Measurements from ENCODE around the gene RAB4A.

Gene RAB4A

DNA sequence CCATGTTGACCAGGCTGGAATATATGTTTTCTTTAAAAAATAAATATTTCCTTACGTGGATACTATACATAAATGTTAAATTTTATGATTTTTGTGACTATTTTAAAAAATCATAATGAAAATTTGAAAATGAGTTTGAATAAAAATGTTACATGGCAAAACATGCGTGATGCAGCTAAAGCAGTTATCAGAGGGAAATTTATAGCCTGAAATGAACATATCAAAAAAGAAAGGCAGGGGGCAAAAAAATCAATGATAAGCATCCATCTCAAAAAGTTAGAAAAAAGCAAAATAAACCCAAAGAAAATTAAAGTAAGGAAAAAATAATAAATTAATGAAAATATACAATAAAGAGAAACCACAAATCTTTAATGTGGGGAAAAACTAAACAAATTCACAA, 63.4 kb downstream of the RAB4A start:
- Histone ChIP-seq H3K79me2 (ENCODE audit: insufficient read depth, low read length) (peaks cover 3% of the 10 kb centered on the region; the same call in 1 of the 2 replicates), H3K9ac (ENCODE audit: low read length) (no peak overlapping the region)

DNA sequence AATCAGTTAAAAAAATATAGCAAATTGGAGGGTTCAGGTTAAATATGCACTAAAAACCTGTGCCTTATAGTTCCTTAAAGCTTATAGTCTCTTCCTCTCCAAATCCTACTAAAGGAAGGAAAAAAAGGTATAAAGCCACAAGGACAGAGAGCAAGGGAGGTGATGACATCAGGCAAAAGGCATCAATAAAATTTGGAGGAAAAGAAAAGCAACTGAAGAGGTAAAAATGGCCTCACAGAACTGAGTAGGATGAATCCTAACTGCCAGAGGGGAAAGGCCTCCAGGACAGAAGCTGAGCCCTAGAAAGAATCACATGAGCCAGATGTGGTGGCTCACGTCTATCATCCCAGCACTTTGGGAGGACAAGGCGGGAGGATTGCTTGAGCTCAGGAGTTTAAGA, 63.8 kb downstream of the RAB4A start:
- no peak overlapping the region for H3K4me2 ChIP-seq (ENCODE audit: low read depth, low read length, poor library complexity, severe bottlenecking)
- no peaks in the 10 kb centered on the region for H3K9me2 ChIP-seq (replicated peaks; ENCODE audit: insufficient read depth, low read length)
- no peak for TF ChIP-seq EZH2phosphoT487 (conservative IDR thresholded peaks at IDR 0.05; ENCODE audit: low read length)
- TF ChIP-seq, protein P1, sequence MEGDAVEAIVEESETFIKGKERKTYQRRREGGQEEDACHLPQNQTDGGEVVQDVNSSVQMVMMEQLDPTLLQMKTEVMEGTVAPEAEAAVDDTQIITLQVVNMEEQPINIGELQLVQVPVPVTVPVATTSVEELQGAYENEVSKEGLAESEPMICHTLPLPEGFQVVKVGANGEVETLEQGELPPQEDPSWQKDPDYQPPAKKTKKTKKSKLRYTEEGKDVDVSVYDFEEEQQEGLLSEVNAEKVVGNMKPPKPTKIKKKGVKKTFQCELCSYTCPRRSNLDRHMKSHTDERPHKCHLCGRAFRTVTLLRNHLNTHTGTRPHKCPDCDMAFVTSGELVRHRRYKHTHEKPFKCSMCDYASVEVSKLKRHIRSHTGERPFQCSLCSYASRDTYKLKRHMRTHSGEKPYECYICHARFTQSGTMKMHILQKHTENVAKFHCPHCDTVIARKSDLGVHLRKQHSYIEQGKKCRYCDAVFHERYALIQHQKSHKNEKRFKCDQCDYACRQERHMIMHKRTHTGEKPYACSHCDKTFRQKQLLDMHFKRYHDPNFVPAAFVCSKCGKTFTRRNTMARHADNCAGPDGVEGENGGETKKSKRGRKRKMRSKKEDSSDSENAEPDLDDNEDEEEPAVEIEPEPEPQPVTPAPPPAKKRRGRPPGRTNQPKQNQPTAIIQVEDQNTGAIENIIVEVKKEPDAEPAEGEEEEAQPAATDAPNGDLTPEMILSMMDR (IDR thresholded peaks at IDR 0.05; ENCODE audit: insufficient read depth, low read length, poor library complexity, severe bottlenecking): no peak
- no peak overlapping the region for H3K27ac ChIP-seq (ENCODE audit: low read depth, low read length)
- no peaks in the 10 kb centered on the region for H3K27me3 ChIP-seq (ENCODE audit: low read length)
- no peaks in the 10 kb centered on the region for H4K20me1 ChIP-seq (ENCODE audit: low read depth, low read length)
- H3K79me2 ChIP-seq (ENCODE audit: insufficient read depth, low read length): peaks cover 3% of the 10 kb centered on the region; the same call in 1 of the 2 replicates
- H2AFZ ChIP-seq (ENCODE audit: low read depth, low read length, severe bottlenecking): no peak overlapping the region
- H3K4me3 ChIP-seq (ENCODE audit: insufficient read depth, low read length, poor library complexity, severe bottlenecking): no peak overlapping the region
- no peak overlapping the region for H3K9ac ChIP-seq (ENCODE audit: low read length)
- peaks cover 3% of the 10 kb centered on the region; the same call in 1 of the 2 replicates for H3K36me3 ChIP-seq (ENCODE audit: low read length)
- H3F3A ChIP-seq (ENCODE audit: insufficient read depth): no peaks in the 10 kb centered on the region
- H3K9me3 ChIP-seq (ENCODE audit: insufficient read depth, low read length): no peaks in the 10 kb centered on the region

More for the DNA sequence above, 63.4 kb downstream of the RAB4A start:
- Histone ChIP-seq H4K20me1 (ENCODE audit: low read depth, low read length) (no peaks in the 10 kb centered on the region), H3K9me2 (replicated peaks; ENCODE audit: insufficient read depth, low read length) (no peaks in the 10 kb centered on the region), H3F3A (ENCODE audit: insufficient read depth) (no peaks in the 10 kb centered on the region), H3K36me3 (ENCODE audit: low read length) (peaks cover 3% of the 10 kb centered on the region; the same call in 1 of the 2 replicates), H3K4me2 (ENCODE audit: low read depth, low read length, poor library complexity, severe bottlenecking) (no peak overlapping the region), H3K4me3 (ENCODE audit: insufficient read depth, low read length, poor library complexity, severe bottlenecking) (no peak overlapping the region), H2AFZ (ENCODE audit: low read depth, low read length, severe bottlenecking) (no peak overlapping the region), H3K27me3 (ENCODE audit: low read length) (no peaks in the 10 kb centered on the region), H3K9me3 (ENCODE audit: insufficient read depth, low read length) (no peaks in the 10 kb centered on the region), H3K27ac (ENCODE audit: low read depth, low read length) (no peak overlapping the region)
- TF ChIP-seq EZH2phosphoT487 (conservative IDR thresholded peaks at IDR 0.05; ENCODE audit: low read length): no peak
- TF ChIP-seq, protein P1 (IDR thresholded peaks at IDR 0.05; ENCODE audit: insufficient read depth, low read length, poor library complexity, severe bottlenecking): no peak

DNA sequence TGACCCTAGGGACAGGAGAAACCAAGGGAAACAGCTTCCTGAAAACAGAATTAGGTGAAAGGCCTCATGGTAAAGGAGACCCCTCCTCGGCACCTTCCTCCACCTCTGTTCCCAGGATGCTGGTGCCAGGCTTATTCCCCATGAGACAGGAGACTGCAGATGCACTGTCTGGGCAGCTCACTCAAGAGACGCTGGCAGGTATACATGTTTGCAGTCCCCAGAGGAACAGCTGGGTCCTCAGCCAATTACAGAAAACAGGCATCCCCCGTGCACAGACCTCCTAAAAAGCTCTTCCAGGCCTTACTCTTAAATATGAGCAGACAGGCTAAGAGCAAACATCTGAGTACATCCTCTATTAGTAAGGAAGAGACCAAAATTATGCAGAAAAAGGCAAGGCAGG, 65.4 kb downstream of the RAB4A start:
- peaks cover 3% of the 10 kb centered on the region; the same call in 1 of the 2 replicates for H3K79me2 ChIP-seq (ENCODE audit: insufficient read depth, low read length)
- no peak overlapping the region for H3K9ac ChIP-seq (ENCODE audit: low read length)
- TF ChIP-seq EZH2phosphoT487 (conservative IDR thresholded peaks at IDR 0.05; ENCODE audit: low read length): no peak
- TF ChIP-seq, protein P1 (IDR thresholded peaks at IDR 0.05; ENCODE audit: insufficient read depth, low read length, poor library complexity, severe bottlenecking): no peak
- no peaks in the 10 kb centered on the region for H3K9me3 ChIP-seq (ENCODE audit: insufficient read depth, low read length)
- H3K27ac ChIP-seq (ENCODE audit: low read depth, low read length): no peak overlapping the region
- H3K4me2 ChIP-seq (ENCODE audit: low read depth, low read length, poor library complexity, severe bottlenecking): no peak overlapping the region
- peaks cover 3% of the 10 kb centered on the region; the same call in 1 of the 2 replicates for H3K36me3 ChIP-seq (ENCODE audit: low read length)
- H3K9me2 ChIP-seq (replicated peaks; ENCODE audit: insufficient read depth, low read length): no peaks in the 10 kb centered on the region
- no peak overlapping the region for H2AFZ ChIP-seq (ENCODE audit: low read depth, low read length, severe bottlenecking)
- H4K20me1 ChIP-seq (ENCODE audit: low read depth, low read length): 0 out of 2 replicates have a peak, but pooled peaks cover 3% of the 10 kb centered on the region
- no peaks in the 10 kb centered on the region for H3F3A ChIP-seq (ENCODE audit: insufficient read depth)
- no peaks in the 10 kb centered on the region for H3K27me3 ChIP-seq (ENCODE audit: low read length)
- H3K4me3 ChIP-seq (ENCODE audit: insufficient read depth, low read length, poor library complexity, severe bottlenecking): no peak overlapping the region

Measured in SU-DHL-6 (cell line).